Lower leg skin (tissue), 3 donors: ENCODE results near the gene HRH1.

Experiments used
- POLR2A ChIP-seq, 2 donors: fragments of 450-650 bp; IDR thresholded peaks; one replicate each; pipeline ENCODE4 v1.6.1; 2016 to 2017; ENCODE audit warnings: antibody characterized with exemption in 2 of 2, mild to moderate bottlenecking in 1 of 2, moderate library complexity in 1 of 2
- TF ChIP-seq, protein P1 (sequence below), 3 donors: fragments of 450-650 bp; IDR thresholded peaks; one replicate each; pipeline ENCODE4 v1.5.1; 2016; ENCODE audit warnings: antibody characterized with exemption in 3 of 3, mild to moderate bottlenecking in 3 of 3, moderate library complexity in 2 of 3

DNA sequence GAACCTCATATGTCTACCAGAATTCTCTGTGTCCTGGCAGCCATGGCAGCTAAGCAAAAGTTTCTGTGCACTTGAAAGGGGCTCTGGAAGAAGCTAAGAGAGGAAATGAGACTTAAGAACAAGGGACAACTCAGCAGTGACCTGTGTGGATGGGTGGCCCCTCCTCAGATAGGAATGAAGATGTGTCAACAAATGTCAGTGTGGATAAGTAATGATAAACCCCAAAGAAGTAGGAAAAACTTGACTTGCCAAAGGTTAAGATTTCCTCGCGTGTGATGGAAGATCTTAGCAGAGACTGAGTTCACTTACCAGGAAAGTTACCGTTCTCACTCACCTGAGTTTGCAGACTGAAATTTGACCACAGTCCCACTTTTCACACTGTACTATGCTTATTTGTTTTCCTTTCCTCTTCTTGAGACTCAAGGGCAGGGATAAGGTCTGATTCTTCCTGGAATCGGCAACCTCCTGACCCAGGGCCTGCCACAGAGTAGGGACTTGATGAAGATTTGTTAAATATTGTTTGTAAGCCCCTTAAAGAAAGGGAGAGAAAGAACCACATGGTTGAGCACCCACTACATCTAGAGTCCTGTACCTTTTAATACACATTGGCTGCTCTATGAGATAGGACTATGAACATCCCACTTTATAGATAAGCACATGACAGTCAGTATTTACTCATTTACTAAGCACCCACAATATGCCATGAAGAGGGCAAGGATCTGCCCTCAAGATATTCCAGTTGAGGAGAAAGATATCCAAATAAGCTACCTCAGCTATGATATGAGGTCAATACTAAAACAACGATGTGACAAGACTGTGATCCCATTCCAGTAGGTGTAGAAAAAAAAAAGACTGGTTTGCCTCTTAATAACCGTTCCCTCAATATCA, 7.3 kb upstream of the HRH1 start:
- TF ChIP-seq, protein P1, sequence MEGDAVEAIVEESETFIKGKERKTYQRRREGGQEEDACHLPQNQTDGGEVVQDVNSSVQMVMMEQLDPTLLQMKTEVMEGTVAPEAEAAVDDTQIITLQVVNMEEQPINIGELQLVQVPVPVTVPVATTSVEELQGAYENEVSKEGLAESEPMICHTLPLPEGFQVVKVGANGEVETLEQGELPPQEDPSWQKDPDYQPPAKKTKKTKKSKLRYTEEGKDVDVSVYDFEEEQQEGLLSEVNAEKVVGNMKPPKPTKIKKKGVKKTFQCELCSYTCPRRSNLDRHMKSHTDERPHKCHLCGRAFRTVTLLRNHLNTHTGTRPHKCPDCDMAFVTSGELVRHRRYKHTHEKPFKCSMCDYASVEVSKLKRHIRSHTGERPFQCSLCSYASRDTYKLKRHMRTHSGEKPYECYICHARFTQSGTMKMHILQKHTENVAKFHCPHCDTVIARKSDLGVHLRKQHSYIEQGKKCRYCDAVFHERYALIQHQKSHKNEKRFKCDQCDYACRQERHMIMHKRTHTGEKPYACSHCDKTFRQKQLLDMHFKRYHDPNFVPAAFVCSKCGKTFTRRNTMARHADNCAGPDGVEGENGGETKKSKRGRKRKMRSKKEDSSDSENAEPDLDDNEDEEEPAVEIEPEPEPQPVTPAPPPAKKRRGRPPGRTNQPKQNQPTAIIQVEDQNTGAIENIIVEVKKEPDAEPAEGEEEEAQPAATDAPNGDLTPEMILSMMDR (IDR thresholded peaks at IDR 0.05): no peak
- TF ChIP-seq POLR2A (IDR thresholded peaks at IDR 0.05): no peak
